HEK293T (cell line): ENCODE results near the gene ENTPD7.

ENCODE experiments used
- BHLHE40 ChIP-seq: fragments of 450-650 bp; IDR thresholded peaks from 2 replicates; pipeline ENCODE4 v1.6.1; 2016; ENCODE audit warnings: mild to moderate bottlenecking, moderate library complexity, borderline replicate concordance
- ELF4 ChIP-seq: fragments of 450-650 bp; IDR thresholded peaks from 2 replicates; pipeline ENCODE4 v1.6.1; 2017; ENCODE audit warnings: antibody characterized with exemption
- FOXA1 ChIP-seq: fragments of 450-650 bp; IDR thresholded peaks from 2 replicates; pipeline ENCODE4 v1.6.1; 2016; ENCODE audit warnings: mild to moderate bottlenecking
- FOXK2 ChIP-seq: fragments of 450-650 bp; IDR thresholded peaks from 2 replicates; pipeline ENCODE4 v1.6.1; 2016; ENCODE audit warnings: mild to moderate bottlenecking
- FOXM1 ChIP-seq: fragments of 450-650 bp; IDR thresholded peaks from 2 replicates; pipeline ENCODE4 v1.6.1; 2017; ENCODE audit warnings: mild to moderate bottlenecking, borderline replicate concordance
- HDGF ChIP-seq: fragments of 450-650 bp; IDR thresholded peaks from 2 replicates; pipeline ENCODE4 v1.6.1; 2017; ENCODE audit warnings: antibody characterized with exemption, borderline replicate concordance
- L3MBTL2 ChIP-seq: fragments of 450-650 bp; conservative IDR thresholded peaks from 2 replicates; pipeline ENCODE4 v1.6.1; 2016; ENCODE audit warnings: mild to moderate bottlenecking
- NFRKB ChIP-seq: fragments of 450-650 bp; IDR thresholded peaks from 2 replicates; pipeline ENCODE4 v1.6.1; 2016; ENCODE audit warnings: mild to moderate bottlenecking, moderate library complexity
- PKNOX1 ChIP-seq: fragments of 450-650 bp; IDR thresholded peaks from 2 replicates; pipeline ENCODE4 v1.6.1; 2016
- SP1 ChIP-seq: fragments of 450-650 bp; IDR thresholded peaks from 2 replicates; pipeline ENCODE4 v1.6.1; 2017
- SUZ12 ChIP-seq: fragments of 450-650 bp; IDR thresholded peaks from 2 replicates; pipeline ENCODE4 v1.6.1; 2016; ENCODE audit warnings: mild to moderate bottlenecking
- TARDBP ChIP-seq: fragments of 450-650 bp; IDR thresholded peaks from 2 replicates; pipeline ENCODE4 v1.6.1; 2016

DNA sequence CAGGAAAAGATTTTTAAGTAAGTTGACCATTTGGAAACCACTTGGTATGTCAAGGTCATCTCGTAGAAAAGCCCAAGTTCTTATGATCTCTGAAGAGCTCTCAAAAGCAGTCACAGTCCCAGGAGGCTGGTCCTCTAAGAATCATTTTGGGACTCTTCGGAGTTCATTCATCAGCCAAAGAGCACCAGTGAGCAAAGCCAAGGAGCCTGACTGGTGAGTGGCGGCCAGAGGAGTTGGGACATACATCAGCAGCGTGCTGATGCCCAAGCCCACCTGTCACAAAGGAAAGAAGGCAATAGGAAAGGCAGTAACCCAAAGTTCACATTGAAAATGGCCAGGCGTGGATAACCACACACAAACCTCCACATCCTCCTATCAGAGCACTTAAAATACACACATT, 55.1 kb downstream of the ENTPD7 start:
- no peak for TF ChIP-seq BHLHE40
- no peak for TF ChIP-seq FOXA1
- no peak for TF ChIP-seq NFRKB
- no peak for TF ChIP-seq SUZ12
- no peak for TF ChIP-seq TARDBP
- no peak for TF ChIP-seq FOXM1
- no peak for TF ChIP-seq ELF4
- no peak for TF ChIP-seq L3MBTL2
- TF ChIP-seq PKNOX1: no peak
- TF ChIP-seq SP1: no peak
- no peak for TF ChIP-seq HDGF
- no peak for TF ChIP-seq FOXK2
